K562 (cell line): ENCODE results near the gene PPP2R2B.

Source experiments
- CXXC5 ChIP-seq: fragments of 250-450 bp; sonication (Bioruptor Pico); IDR thresholded peaks from 2 replicates; pipeline ENCODE4 v1.8.0; 2022; ENCODE audit warnings: inconsistent platforms, mild to moderate bottlenecking, moderate library complexity
- FIP1L1 ChIP-seq: fragments of 200-400 bp; formaldehyde crosslinking; IDR thresholded peaks from 2 replicates; pipeline ENCODE4 v1.6.1; 2018; ENCODE audit warnings: mild to moderate bottlenecking, low read depth, low read length; ENCODE audit not compliant: poor library complexity, severe bottlenecking
- FOS ChIP-seq: IDR thresholded peaks from 3 replicates; pipeline ENCODE4 v1.6.1; 2011; ENCODE audit not compliant: insufficient read length; ENCODE audit errors: extremely low read depth
- MTA2 ChIP-seq: fragments of 450-650 bp; IDR thresholded peaks from 2 replicates; pipeline ENCODE4 v1.6.1; 2016; ENCODE audit warnings: low read depth
- MTF1 ChIP-seq: fragments of 250-450 bp; sonication (Bioruptor Pico); IDR thresholded peaks from 2 replicates; pipeline ENCODE4 v1.9.0; 2021; ENCODE audit warnings: moderate library complexity, mild to moderate bottlenecking, inconsistent platforms, borderline replicate concordance
- TF ChIP-seq, protein P1 (sequence below), 3 experiments: IDR thresholded peaks in 2 of 3; conservative IDR thresholded peaks in 1 of 3; 2 replicates each; pipeline ENCODE4 v1.5.1; 2011 to 2012; ENCODE audit warnings: low read length in 3 of 3, mild to moderate bottlenecking in 3 of 3, control low read depth in 2 of 3, improper control_type of control experiment in 1 of 3, inconsistent platforms in 1 of 3, low read depth in 1 of 3, mixed read lengths in 1 of 3, moderate library complexity in 1 of 3; ENCODE audit not compliant: insufficient read depth in 2 of 3
- TF ChIP-seq, protein P2 (sequence below): fragments of 450-650 bp; formaldehyde crosslinking; IDR thresholded peaks from 2 replicates; pipeline ENCODE4 v1.4.0; 2022; ENCODE audit warnings: mild to moderate bottlenecking, moderate library complexity
- TF ChIP-seq, protein P3 (sequence below): IDR thresholded peaks from 2 replicates; pipeline ENCODE4 v1.6.1; 2012; ENCODE audit warnings: low read depth, low read length, improper control_type of control experiment, borderline replicate concordance

DNA sequence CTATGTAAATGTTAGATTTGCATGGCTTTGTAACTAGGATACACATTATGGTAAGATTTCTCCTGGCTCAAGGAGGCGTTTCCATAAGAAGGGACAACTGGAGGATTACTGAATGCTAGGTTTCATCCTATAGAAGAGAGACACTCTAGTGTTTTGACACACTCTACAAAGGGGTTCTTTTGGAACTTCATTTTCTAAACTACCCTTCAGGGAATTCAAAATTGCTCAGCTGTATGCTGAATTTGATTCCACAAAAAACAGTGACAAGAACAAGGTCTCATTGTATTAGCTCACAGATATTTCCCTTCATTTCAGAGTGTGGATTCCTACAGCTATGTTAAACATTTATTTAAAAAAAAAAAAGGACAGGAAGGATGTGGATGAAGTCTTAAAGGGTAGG, 151.7 kb downstream of the PPP2R2B start:
- TF ChIP-seq FIP1L1 (no peak), MTF1 (no peak), MTA2 (no peak), FOS (no peak), CXXC5 (CRISPR knock-in tag) (no peak)
- TF ChIP-seq, protein P1, sequence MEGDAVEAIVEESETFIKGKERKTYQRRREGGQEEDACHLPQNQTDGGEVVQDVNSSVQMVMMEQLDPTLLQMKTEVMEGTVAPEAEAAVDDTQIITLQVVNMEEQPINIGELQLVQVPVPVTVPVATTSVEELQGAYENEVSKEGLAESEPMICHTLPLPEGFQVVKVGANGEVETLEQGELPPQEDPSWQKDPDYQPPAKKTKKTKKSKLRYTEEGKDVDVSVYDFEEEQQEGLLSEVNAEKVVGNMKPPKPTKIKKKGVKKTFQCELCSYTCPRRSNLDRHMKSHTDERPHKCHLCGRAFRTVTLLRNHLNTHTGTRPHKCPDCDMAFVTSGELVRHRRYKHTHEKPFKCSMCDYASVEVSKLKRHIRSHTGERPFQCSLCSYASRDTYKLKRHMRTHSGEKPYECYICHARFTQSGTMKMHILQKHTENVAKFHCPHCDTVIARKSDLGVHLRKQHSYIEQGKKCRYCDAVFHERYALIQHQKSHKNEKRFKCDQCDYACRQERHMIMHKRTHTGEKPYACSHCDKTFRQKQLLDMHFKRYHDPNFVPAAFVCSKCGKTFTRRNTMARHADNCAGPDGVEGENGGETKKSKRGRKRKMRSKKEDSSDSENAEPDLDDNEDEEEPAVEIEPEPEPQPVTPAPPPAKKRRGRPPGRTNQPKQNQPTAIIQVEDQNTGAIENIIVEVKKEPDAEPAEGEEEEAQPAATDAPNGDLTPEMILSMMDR (IDR thresholded peaks at IDR 0.05 in 2 of 3, conservative IDR thresholded peaks at IDR 0.05 in 1 of 3; ENCODE audit: insufficient read depth in 2 of 3, low read depth in 1 of 3, low read length in 3 of 3): no peak
- TF ChIP-seq, protein P2, sequence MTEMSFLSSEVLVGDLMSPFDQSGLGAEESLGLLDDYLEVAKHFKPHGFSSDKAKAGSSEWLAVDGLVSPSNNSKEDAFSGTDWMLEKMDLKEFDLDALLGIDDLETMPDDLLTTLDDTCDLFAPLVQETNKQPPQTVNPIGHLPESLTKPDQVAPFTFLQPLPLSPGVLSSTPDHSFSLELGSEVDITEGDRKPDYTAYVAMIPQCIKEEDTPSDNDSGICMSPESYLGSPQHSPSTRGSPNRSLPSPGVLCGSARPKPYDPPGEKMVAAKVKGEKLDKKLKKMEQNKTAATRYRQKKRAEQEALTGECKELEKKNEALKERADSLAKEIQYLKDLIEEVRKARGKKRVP (CRISPR knock-in tag): no peak
- TF ChIP-seq, protein P3, sequence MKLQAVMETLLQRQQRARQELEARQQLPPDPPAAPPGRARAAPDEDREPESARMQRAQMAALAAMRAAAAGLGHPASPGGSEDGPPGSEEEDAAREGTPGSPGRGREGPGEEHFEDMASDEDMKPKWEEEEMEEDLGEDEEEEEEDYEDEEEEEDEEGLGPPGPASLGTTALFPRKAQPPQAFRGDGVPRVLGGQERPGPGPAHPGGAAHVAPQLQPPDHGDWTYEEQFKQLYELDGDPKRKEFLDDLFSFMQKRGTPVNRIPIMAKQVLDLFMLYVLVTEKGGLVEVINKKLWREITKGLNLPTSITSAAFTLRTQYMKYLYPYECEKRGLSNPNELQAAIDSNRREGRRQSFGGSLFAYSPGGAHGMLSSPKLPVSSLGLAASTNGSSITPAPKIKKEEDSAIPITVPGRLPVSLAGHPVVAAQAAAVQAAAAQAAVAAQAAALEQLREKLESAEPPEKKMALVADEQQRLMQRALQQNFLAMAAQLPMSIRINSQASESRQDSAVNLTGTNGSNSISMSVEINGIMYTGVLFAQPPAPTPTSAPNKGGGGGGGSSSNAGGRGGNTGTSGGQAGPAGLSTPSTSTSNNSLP: no peak
